Cortex of kidney (tissue), 1 donor: ENCODE data around the gene WASF3.

Source experiments
- DNase-seq: peaks from one replicate; lab custom pipeline; 2025; lab: John Stamatoyannopoulos, UW

Gene WASF3

DNA sequence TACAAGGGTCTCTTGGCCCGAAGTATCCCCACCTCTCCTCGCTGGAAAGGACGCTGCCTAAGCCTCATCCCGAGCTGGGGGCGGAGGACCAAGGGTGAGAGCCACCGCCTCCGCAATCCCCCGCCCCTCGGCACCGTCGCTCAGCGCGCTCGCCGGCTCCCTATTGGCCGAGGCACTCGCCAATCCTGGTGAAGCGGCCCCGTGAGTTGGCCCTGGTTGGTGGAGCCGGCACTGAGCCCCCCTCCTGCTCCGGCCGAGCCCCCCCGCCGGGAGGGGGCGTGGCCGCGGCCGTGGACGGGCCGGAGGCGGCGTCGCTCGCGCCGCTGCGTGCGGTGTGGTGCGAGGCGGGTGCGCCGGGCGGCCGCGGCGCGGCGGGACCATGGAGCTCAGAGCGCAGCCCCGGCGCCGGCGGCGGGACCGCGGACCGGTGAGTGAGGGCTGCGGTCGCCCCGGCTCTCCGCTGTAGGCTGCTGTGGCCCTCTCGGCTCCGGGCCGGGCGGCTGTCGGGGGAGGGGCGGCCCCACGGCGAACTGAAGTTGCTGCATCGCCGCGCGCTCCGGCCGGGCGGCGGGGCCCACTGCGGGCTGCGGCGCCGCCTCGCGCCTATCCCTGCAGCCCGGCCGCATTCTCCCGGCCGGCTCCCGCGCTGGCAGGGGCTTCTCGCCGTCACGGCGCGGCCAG lies at the start of gene WASF3:
Gene WASF3 (plus strand): TSS at position 291 of the 681 bp plus-strand sequence. CDS start 84,588 bp downstream, outside the sequence.
- no peak for DNase-seq

DNA sequence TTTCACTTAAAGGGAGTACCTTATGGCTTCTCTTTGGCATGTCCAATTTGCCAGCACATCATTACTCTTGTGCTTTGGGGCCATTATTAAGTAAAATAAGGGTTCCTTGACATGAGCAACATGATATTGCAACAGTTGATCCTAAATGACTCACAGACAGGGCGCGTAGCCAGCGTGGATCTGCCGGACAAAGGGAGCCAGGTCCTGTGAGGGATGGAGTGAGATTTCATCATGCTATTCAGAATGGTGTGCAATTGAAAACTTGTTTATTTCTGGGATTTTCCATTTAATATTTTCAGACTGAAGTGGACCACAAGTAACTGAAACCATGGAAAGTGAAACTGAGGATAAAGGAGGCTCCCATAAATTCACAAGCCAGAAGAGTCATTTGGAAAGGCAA lies 48.6 kb upstream of the WASF3 start:
- DNase-seq, result no peak

GRCh38 chr13:26509491-26509890 lies 48.0 kb upstream of the WASF3 start:
- DNase-seq, result no peak

- no peak for DNase-seq
Measured at GRCh38 chr13:26513931-26514330, 43.6 kb upstream of the WASF3 start.

- no peak for DNase-seq
Measured at GRCh38 chr13:26515721-26516120, 41.8 kb upstream of the WASF3 start.

DNA sequence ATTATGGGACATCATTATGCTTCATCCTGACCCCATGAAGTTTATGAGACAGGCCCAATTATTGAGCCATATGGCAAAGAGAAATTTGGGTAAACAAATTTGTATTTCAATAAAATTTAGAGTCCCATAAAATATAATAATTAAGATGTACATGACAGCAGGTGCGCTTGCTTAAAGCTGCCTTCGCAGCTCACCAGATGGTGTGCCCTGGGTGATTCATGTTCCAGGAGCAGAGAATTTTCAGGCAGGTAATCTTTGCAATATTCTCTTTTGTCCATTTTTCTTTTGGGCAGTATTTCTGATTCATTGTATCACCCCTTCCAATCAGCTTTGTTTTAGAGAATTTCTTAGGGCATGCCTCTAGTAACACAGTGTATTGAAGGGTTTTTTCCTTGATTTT lies 39.5 kb upstream of the WASF3 start:
- DNase-seq, result no peak

GRCh38 chr13:26518451-26518959 lies 39.0 kb upstream of the WASF3 start:
- DNase-seq, result no peak

- DNase-seq, result no peak
Measured at GRCh38 chr13:26522571-26522970, 34.9 kb upstream of the WASF3 start.

GRCh38 chr13:26523007-26523406 lies 34.5 kb upstream of the WASF3 start:
- DNase-seq, result no peak

GRCh38 chr13:26525528-26525927 lies 32.0 kb upstream of the WASF3 start:
- no peak for DNase-seq

DNA sequence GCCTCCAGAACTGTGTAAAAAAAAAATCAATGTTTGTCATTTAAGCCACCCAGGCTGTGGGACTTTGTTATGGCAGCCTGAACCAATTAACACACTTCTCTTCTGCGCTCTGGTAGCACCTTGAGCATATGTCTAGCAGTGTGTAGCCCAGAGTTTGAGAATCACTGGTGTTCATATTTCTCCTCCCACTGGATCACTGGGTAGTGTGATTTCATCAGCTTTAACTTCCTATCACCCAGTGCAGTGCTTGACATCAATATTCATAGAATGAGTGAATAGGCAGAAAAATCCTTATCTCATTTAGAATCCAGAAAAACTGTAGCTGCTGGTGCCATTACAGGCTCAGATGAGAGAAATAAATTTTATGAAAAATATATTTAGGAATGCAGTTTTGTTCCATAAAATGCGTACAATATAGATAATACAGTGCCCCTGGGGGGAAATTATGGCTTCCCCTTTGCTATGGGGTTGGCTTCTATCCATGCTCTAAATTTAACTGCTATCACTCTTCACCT lies 30.7 kb upstream of the WASF3 start:
- no peak for DNase-seq

GRCh38 chr13:26528527-26528926 lies 29.0 kb upstream of the WASF3 start:
- no peak for DNase-seq

DNA sequence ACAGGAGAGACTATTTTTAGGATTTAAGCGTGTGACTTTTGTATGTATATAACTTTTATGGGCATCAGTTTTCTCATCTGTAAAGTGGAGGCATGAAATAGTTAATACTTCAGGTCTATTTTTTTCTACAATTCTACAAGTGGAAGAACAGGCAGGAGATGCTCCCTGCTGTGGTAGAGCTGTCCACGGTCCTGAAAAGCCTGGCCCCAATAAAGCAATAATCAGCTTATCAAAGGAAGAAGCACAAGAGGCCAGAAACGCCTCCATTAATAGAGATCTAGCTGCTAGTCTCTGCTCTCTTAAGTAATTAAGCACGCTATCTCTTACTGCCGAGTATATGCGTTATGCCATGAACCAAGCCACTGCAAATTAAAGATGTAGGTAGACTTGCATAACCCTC lies 28.0 kb upstream of the WASF3 start:
- DNase-seq, result no peak

- no peak for DNase-seq
Measured at GRCh38 chr13:26531742-26532141, 25.7 kb upstream of the WASF3 start.

- no peak for DNase-seq
Measured at GRCh38 chr13:26534036-26534726, 23.3 kb upstream of the WASF3 start.

DNA sequence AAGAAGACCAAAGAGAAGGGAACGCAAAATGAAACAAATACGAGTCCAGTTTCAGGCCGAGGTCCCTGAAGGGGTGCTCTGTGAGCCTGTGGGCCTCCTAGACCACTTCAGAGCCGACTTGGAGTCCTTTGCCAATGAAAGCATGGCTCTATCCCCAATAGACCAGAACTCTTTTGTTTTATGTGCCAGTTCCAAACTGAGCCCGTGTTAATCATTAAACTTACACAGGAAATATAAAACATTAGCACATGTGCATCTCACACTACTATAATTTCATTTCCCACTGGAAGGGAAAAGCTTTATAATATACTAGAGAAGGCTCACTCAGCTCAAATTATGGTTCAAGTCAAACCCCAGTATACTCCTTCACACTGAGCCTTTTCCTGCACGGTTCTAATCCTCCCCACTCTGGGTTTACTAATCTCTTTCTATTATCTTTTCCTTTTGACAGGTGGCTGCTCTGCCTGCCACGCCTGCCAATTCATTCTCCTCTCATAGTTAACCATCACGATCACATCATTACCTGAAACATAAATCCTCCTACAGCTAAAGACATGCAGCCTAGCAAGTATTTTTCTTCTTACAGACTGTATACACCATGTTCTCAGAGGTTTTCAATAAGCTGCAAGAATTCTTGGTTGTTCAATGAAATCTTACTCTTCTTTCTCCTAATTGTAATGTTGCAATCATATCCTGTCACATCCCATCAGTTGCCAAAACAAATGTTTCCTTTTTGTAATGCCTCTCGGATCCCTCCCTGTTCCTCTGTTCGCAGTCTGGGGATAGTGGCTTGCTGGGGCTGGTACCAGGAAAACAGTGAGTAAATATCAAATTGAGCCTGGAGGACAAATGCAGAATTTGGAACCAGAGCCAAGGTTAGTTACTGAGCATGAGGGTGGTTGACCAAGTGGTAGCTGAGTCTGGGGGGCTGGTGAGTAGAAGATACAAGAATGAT lies 18.8 kb upstream of the WASF3 start:
- no peak for DNase-seq

- DNase-seq, result no peak
Measured at GRCh38 chr13:26539738-26540292, 17.7 kb upstream of the WASF3 start.

- no peak for DNase-seq
Measured at GRCh38 chr13:26540334-26540733, 17.1 kb upstream of the WASF3 start.

GRCh38 chr13:26541041-26541440 lies 16.4 kb upstream of the WASF3 start:
- no peak for DNase-seq

GRCh38 chr13:26541678-26542568 lies 15.6 kb upstream of the WASF3 start:
- no peak for DNase-seq

DNA sequence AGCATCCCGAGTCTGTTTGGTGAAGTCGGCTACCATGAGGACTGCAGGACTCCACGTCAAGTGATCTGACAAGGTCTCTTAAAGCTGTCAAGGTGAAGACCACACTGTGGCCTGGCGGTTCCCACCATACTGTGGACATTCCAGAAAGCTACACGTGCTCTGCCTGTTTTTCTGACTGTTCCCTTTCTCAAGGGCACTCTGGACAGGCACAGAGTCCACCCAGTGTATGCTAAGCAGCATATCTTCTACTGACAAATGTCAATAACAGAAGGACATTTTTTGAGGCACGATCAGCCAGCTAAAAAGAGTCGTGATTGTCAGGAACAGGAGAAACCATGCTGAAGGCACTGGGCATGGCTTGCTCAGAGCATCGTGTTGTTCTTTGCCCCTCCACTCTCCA lies 12.8 kb upstream of the WASF3 start:
- DNase-seq, result no peak
